GM12873 (cell line): ENCODE results near the gene RANBP3.

ENCODE experiments used
- TF ChIP-seq, protein P1 (sequence below): IDR thresholded peaks from 2 replicates; pipeline ENCODE4 v1.5.1; 2012; ENCODE audit warnings: low read depth, mild to moderate bottlenecking, moderate library complexity, low read length, control low read depth; ENCODE audit not compliant: insufficient read depth; ENCODE audit errors: missing control alignments

Gene RANBP3

DNA sequence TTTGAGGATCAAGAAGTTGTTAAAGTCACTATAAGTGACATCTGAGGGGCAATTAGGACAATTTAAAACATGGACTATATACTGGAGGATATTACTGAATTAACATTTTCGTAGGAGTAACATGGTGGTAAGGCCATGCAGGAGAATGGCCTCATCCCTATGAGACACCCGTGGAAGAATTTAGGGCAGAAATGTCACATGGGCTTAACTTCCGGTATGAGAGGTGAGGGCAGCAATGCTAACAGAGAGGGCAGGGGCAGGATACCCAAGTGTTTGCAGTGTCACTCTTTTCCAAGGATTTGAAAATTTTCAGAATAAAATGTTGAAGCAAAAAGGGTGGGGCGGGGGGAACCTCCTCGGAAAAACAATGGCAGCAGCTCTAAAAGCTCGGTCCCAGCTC, 23.6 kb downstream of the RANBP3 start:
- TF ChIP-seq, protein P1, sequence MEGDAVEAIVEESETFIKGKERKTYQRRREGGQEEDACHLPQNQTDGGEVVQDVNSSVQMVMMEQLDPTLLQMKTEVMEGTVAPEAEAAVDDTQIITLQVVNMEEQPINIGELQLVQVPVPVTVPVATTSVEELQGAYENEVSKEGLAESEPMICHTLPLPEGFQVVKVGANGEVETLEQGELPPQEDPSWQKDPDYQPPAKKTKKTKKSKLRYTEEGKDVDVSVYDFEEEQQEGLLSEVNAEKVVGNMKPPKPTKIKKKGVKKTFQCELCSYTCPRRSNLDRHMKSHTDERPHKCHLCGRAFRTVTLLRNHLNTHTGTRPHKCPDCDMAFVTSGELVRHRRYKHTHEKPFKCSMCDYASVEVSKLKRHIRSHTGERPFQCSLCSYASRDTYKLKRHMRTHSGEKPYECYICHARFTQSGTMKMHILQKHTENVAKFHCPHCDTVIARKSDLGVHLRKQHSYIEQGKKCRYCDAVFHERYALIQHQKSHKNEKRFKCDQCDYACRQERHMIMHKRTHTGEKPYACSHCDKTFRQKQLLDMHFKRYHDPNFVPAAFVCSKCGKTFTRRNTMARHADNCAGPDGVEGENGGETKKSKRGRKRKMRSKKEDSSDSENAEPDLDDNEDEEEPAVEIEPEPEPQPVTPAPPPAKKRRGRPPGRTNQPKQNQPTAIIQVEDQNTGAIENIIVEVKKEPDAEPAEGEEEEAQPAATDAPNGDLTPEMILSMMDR, result no peak

DNA sequence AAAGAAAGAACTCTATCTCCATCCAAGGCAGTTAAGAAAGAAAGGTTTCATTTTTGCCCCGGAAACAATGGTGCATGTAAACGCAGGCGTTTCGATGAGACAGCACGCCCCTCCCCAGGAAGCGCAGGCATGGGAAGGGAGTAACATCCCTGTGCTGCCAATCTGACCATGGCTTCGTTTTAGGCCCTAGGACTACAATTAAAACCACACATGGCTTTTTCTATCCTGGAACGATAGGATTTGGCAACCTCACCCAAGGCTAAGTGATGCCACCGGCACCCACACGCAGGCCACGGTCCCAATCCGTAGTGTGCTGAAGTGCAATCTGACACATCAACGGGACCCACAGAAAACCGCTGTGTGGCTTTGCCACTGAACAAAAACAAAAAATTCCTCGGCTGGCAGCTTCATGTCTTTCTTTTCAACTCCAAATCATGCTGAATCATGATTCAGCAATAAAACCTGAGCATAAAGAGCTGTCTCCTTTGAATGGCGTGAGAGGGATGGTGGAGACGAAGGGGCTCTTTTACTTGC, 24.2 kb downstream of the RANBP3 start:
- TF ChIP-seq, protein P1, result no peak

DNA sequence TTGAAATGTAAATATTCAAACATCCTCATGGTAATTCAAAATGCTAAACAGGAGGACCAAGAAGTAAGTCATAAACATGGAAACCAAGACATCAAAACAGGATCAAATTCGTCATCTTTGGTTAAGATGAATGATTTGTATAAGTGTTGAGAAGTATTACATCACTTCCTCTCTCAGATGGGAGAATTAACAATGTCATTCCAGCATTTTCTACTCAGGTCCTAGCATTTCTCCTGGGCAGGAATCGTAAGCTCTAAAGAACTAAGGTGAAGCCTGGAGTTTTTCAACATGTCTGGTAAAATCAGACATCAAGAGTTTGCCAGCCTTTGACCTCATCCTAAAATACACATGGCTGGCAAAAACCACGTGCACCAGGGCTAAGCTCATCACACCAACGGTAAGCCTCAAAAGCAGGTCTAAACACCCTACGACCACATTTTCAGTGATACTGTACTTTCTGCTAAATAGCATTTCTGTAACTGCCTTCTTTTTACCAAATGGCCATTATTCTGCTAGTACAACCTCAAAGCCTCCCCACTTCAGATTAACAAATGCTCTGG, 24.8 kb downstream of the RANBP3 start:
- TF ChIP-seq, protein P1, result no peak

DNA sequence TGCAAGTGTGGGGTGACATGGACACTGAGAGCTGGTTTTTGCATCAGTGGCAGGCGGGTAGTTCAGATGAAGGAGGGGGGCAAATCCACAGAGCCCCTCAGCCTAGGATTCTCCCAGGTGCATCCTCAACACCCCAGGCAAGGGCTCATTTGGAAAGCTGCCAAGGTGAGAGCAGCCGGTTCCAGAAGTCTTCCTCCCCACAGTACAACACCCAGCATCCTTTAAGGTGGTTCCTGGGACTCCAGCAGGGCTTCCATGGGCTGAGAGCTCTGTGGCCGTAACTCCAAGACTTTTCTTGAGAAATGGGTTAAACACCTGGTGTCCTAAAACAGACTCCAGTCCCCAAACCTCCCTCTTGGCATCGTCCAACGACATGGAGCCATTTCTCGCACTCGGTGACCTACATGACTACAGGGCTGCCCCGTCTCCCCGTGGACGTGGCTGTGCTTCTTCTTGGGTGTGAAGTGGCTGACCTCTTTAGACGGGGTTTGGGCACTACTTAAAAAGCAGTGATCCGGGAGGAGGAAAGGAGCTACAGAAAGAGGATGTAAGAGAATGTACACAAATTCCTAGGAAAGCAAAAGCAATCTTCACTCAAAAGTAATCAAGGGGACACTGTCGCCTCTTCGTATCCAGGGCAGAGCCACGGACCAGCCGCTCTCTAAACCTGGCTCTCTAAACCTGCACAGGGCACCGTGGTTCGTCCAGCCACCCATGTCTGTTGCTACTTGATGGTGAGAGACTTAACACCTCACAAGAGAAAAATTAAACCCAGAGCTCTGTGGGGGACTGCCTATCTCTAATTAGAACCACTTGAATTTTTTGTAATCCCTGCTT, 25.5 kb downstream of the RANBP3 start:
- TF ChIP-seq, protein P1, result no peak

DNA sequence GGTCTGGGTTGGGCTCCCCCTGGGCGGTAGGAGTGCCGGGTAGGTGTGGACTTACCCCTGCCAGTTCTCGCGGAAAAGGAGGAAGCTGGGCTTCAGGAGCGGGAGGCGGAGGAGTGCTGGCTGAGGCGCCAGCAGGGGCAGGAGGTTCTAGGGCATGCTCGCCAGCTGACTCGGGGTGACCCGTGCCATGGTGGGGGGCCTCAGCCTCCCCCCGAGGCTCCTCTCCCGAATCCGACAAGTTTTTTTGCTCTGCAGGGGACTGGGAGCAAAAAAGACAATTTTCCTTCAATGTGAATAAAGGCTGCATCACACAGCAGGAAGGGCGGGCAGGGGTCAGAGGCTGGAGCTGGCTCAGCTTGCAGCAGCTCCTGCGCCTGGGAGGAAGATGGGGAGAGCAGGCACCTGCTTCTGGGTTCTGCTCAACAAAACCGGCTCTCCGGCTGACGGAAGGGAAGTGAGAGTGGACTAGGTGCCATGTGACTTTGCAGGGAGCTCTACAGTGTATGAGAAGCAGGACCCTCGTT, 26.5 kb downstream of the RANBP3 start:
- TF ChIP-seq, protein P1, result no peak

DNA sequence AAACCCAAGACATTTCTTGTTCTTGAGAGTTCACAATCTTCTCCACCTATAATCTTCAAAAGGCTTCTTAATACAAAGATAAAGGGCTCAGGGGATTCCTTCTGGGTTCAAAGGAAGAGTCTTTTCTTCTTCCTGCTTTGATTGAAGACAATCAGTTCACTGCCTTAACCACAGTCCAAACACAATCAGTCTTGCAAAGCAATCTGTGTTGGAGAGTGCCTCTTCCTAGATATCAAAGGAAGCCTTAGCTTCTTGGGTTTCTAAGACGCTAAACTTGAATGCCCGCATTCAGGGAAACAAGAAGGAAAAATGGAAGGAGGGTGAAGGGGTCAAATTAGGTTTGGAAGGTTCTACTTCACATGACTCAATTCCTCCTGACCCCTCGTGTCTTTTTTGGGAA, 27.2 kb downstream of the RANBP3 start:
- TF ChIP-seq, protein P1, result no peak

DNA sequence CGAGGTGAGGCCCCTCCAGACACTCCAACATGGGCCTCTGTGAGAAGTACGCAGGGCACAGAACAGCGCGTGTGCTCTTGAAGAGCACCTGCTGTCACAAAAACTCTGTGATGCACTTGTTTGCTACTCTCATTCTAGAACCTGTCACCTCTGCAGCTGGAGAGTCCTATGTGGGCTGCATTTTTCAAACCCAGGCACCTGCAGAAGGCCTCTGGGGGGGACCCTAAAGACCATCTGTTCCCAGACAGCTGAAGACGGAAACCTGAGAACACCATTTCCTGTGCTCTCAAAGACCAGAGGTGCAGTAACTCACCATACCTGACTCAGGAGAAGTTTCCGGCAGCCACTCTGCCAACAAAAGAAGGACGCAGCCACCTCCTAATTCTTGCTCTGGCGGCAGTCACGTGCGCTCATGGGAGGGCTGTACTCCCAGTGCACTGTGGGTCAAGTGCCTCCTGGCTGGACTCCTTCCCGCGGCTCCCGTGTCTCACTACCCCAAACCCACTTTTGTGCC, 28.1 kb downstream of the RANBP3 start:
- TF ChIP-seq, protein P1, result no peak
